ENCODE data around the gene RNF125.

- TF ChIP-seq POLR2A (IDR thresholded peaks at IDR 0.05), result no peak
- TF ChIP-seq, protein P1, sequence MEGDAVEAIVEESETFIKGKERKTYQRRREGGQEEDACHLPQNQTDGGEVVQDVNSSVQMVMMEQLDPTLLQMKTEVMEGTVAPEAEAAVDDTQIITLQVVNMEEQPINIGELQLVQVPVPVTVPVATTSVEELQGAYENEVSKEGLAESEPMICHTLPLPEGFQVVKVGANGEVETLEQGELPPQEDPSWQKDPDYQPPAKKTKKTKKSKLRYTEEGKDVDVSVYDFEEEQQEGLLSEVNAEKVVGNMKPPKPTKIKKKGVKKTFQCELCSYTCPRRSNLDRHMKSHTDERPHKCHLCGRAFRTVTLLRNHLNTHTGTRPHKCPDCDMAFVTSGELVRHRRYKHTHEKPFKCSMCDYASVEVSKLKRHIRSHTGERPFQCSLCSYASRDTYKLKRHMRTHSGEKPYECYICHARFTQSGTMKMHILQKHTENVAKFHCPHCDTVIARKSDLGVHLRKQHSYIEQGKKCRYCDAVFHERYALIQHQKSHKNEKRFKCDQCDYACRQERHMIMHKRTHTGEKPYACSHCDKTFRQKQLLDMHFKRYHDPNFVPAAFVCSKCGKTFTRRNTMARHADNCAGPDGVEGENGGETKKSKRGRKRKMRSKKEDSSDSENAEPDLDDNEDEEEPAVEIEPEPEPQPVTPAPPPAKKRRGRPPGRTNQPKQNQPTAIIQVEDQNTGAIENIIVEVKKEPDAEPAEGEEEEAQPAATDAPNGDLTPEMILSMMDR (IDR thresholded peaks at IDR 0.05), result no peak
Measured at GRCh38 chr18:32019251-32019948, 775 bp downstream of the RNF125 start.
